KBM-7 (cell line): Measurements from ENCODE around the gene RFX5.
A peak's percentile ranks its signal among the peaks of the same experiment; 100 is the strongest.
"Not testable (repeated sequence)": the region's sequence is repeated elsewhere in the genome, so short reads cannot be mapped to it uniquely, and the experiment has no call there.

ENCODE experiments used
- DNase-seq: peaks from one replicate; pipeline ENCODE4 v3.0.0-alpha.2; 2015
- in situ Hi-C: fragments of 300-500 bp; cut with MboI; formaldehyde crosslinking; loops from 2 replicates; pipeline ENCODE4 v1.14.3; 2020; ENCODE audit warnings: low sequenced_read_pairs, low pct_unique_long_range_greater_than_20kb, mixed read lengths

RFX5 gene

GRCh38 chr1:151346769-151347522 lies at the start of gene RFX5:
RFX5 (minus strand) TSS chr1:151347252; CDS start chr1:151346320, 932 bp downstream.
- in situ Hi-C loops, result no loop called here
- DNase-seq, result peak; percentile 100

- in situ Hi-C loops, DNase-seq: not testable (repeated sequence)
Observed at GRCh38 chr1:151396265-151396664, 49.2 kb upstream of the RFX5 start.

- in situ Hi-C loops, result no loop called here
- no peak for DNase-seq
Observed at GRCh38 chr1:151393583-151393982, 46.5 kb upstream of the RFX5 start.

GRCh38 chr1:151391079-151391563 lies 44.1 kb upstream of the RFX5 start:
- DNase-seq, result no peak
- in situ Hi-C loops, result no loop called here

- in situ Hi-C loops, DNase-seq: not testable (repeated sequence)
Observed at GRCh38 chr1:151390221-151391078, 43.4 kb upstream of the RFX5 start.

GRCh38 chr1:151386002-151386401 lies 39.0 kb upstream of the RFX5 start:
- in situ Hi-C loops, result no loop called here
- DNase-seq, result no peak

- in situ Hi-C loops, result no loop called here
- no peak for DNase-seq
Observed at GRCh38 chr1:151384584-151384983, 37.5 kb upstream of the RFX5 start.

GRCh38 chr1:151377150-151377884 lies 30.3 kb upstream of the RFX5 start:
- in situ Hi-C loops, result no loop called here
- no peak for DNase-seq

GRCh38 chr1:151373196-151373595 lies 26.1 kb upstream of the RFX5 start:
- DNase-seq, result no peak
- in situ Hi-C loops, result no loop called here

GRCh38 chr1:151372058-151372934 lies 25.2 kb upstream of the RFX5 start, which contains the start of gene SELENBP1:
SELENBP1 (minus strand) TSS chr1:151372705; CDS start chr1:151372641, 64 bp downstream.
- DNase-seq, result no peak
- in situ Hi-C loops, result no loop called here

GRCh38 chr1:151371370-151372057 lies 24.5 kb upstream of the RFX5 start:
- in situ Hi-C loops, result no loop called here
- peak; percentile 49 for DNase-seq

GRCh38 chr1:151370211-151370911 lies 23.3 kb upstream of the RFX5 start:
- in situ Hi-C loops, result no loop called here
- peak; percentile 57 for DNase-seq

- DNase-seq, result no peak
- in situ Hi-C loops, result no loop called here
Observed at GRCh38 chr1:151369621-151370048, 22.6 kb upstream of the RFX5 start.

GRCh38 chr1:151369302-151369610 lies 22.2 kb upstream of the RFX5 start:
- in situ Hi-C loops, result no loop called here
- DNase-seq, result no peak

- in situ Hi-C loops, result no loop called here
- DNase-seq, result no peak
Observed at GRCh38 chr1:151368393-151369301, 21.6 kb upstream of the RFX5 start.

GRCh38 chr1:151367658-151368392 lies 20.8 kb upstream of the RFX5 start:
- in situ Hi-C loops, result no loop called here
- DNase-seq, result no peak
